HG03135 (cell line): ENCODE measurements around the gene ZNF705A.
"Not testable (repeated sequence)": the region's sequence is repeated elsewhere in the genome, so short reads cannot be mapped to it uniquely, and the experiment has no call there.

Source experiments
- ATAC-seq: cut with Tn5 transposase; IDR thresholded peaks from one replicate; pipeline ENCODE4 v1.9.1; 2021; ENCODE audit warnings: mild to moderate bottlenecking, moderate library complexity; ENCODE audit not compliant: unreplicated experiment

The ZNF705A gene

DNA sequence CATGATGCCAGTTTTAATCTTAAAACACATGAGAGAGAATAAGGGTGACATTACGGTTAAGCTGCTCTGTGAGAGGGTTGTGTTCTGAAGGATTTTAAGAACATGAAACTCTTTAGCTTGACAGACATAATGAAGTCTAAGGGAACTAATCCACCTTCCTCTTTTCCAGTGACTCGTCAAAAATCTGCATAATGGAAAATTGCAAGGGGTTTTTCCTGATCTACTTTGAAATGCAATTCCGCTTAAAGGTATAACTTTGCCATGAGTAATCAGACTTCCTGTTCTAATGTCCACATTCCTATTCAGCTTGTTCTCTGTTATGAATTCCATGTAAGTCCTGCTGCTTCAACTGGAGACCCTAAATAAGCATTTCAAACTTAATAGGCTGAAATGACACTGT, at the start of gene ZNF705A:
Gene ZNF705A (plus strand): TSS at position 171 of the 400 bp plus-strand sequence. CDS start 15,611 bp downstream, outside the sequence.
- no peak for ATAC-seq

DNA sequence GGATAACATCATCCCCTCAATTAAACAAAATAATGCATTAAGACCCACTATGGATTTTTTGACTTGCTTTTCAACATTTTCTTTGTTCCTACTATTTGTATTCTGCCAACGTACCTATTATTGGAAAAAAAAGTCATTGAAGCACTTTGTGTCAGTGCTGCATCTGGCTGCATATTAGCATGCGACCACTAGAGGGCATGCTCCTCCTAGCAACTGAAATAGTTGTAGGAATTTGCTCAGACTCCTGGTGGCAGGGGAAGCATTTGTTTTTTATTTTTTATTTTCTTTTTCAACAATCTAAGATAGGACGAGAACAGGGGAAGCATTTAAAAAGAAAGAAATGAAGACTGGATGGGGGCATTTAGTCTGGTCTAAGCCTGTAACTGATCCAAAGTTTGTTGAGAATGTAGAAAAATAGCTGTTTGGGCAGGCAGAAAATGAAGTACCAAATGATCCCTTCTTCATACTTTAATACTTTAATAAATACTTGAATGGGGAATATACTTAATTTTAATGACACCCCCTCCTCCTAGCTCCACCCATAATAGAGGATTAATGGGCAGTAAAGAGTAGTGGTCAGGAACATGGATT, 47.9 kb upstream of the ZNF705A start:
- no peak for ATAC-seq

DNA sequence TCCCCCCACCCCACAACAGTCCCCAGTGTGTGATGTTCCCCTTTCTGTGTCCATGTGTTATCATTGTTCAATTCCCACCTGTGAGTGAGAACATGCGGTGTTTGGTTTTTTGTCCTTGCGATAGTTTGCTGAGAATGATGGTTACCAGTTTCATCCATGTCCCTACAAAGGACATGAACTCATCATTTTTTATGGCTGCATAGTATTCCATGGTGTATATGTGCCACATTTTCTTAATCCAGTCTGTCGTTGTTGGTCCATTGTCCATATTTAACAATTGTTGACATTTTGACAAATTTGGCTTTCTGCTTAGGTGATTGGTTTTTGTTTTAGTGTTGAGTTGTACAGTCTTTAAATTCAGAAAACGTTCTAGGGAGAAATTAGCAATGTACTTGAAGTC, 43.7 kb upstream of the ZNF705A start:
- ATAC-seq = not testable (repeated sequence)

DNA sequence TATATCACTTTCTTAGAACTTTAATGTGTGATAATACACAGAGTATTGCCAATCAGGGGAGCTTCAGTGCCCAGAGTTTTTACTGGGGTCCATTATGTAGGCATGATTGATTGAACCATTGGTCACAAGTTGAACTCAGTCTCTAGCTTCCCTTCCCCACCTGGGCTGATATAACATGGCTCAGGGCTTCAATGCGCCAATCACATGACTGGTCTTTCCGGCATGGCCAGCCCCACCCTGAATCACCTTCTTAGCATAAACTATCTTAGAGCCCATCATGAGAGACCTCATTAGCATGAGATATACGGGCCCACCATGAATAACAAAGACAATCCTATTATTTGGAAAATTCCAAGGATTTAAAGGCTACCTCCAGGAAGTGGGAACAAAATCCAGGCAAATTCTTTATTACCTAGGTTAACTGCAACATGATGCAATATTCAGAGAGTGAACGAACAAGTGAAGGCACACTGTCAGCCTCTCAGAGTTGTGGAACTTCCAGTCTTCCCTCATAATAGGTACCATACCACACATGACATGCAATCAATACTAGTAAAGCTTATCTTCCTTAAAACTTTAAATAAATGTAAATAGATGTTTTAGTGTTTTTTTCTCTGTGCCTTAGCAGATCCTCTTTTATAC, 36.6 kb upstream of the ZNF705A start:
- no peak for ATAC-seq

DNA sequence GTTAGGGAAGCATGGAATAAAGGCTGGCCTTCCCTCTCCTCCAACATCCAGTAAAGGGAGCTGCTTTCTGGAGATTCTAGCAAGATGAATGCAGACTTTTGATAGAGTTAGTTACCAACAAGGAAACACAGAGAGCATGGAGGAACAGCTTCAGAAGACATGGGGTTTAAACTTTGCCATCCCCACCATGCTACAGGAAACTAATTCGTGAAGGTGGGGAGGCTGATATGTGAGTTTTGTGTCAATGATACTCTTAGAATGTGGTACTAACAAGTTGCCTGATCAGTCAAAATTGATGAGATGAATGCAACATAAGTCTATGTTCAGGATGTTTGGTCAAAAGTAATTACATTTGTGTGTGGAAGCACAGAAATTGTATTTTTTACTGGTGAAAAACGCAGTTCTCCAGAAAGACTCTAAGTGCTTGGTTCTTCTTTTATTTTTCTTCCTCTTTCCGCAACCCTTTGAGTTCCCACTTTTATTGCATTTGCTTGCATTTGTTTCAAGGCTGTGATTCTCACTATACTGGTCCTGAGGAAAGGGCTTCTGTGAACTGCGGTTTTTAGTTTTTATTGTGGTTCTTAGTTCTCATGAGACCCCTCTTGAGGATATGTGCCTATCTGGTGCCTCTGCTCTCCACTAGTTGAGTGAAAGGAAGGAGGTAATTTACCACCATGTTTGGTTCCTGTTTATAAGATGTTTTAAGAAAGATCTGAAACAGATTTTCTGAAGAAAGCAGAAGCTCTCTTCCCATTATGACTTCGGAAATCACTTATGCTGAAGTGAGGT, 33.5 kb upstream of the ZNF705A start, which contains the start of gene CLEC4A:
Gene CLEC4A (plus strand): TSS at position 494 of the 789 bp plus-strand sequence. CDS start 262 bp downstream, at position 756.
- ATAC-seq = no peak

DNA sequence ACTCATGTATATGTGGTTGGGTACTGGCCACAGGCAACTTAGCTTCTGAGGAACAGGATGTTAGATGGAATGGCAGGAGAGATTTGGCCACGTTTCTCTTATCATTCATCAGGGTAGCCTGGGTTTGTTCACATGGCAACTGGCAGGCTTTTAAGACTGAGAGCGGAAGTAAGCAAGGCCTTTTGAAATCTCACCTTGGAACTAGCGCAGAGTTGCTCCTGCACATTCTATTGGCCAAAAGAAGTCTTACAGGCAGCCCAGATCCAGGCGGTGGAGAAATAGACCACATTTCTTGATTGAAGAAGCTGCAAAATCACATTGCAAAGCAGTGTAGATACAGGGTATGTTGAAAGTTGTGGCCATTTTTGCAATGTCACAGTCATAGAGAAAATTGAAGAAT, 29.7 kb upstream of the ZNF705A start:
- ATAC-seq = no peak

DNA sequence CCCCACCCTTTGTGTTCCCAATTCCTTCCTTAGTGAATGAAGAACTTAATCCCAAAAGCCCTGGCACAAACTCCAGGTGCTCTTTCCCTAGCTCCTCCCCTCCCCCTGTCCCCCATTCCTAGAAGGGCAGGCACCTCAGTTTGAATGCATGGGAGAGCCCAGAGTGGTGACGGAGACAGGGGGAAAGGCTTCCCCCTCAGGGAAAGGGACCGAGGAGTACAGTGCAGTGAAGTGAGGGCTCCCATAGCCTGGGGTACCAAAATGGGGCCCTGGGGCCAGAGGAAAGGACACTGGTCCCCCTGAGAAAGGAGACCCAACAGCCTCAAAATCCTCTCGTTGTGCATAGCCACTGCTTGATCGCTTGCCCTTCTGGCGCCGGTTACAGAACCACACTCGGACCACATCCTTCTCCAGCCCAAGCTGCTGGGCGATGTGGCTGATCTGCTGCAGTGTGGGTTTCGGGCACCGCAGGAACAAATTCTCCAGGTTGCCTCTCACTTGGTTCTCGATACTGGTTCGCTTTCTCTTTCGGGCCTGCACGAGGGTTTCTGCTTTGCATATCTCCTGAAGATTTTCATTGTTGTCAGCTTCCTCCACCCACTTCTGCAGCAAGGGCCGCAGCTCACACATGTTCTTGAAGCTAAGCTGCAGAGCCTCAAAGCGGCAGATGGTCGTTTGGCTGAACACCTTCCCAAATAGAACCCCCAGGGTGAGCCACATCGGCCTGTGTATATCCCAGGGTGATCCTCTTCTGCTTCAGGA, 23.0 kb upstream of the ZNF705A start:
- not testable (repeated sequence) for ATAC-seq

DNA sequence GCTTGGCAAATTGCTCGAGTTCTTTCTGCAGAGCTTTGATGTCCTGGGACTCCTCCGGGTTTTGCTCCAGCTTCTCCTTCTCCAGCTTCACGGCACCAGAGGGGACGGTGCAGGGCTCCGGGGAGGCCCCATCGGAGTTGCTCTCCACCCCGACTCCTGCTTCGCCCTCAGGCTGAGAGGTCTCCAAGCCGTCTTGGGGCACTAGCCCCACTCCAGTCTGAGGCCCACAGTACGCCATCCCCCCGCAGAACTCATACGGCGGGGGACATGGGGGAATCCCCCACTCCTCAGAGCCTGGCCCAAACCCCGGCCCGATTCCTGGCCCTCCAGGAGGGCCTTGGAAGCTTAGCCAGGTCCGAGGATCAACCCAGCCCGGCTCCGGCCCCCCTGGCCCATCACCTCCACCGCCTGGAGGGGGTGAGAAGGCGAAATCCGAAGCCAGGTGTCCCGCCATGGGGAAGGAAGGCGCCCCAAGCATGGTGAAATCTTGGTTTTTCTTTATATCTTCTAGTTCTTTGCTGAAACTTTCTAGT, 22.4 kb upstream of the ZNF705A start:
- ATAC-seq = not testable (repeated sequence)

DNA sequence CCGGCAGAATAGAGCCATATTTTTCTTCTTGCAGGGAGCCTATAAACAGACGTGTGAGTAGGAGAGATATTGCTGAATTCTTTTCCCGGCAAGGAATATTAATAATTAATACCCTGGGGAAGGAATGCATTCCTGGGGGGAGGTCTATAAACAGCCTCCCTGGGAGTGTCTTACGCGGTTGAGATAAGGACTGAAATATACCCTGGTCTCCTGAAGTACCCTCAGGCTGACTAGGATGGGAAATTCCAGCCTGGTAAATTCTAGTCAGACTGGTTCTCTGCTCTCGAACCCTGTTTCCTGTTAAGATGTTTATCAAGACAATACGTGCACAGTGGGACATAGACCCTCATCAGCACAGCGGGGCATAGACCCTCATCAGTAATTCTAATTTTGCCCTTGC, 15.2 kb upstream of the ZNF705A start:
- not testable (repeated sequence) for ATAC-seq

DNA sequence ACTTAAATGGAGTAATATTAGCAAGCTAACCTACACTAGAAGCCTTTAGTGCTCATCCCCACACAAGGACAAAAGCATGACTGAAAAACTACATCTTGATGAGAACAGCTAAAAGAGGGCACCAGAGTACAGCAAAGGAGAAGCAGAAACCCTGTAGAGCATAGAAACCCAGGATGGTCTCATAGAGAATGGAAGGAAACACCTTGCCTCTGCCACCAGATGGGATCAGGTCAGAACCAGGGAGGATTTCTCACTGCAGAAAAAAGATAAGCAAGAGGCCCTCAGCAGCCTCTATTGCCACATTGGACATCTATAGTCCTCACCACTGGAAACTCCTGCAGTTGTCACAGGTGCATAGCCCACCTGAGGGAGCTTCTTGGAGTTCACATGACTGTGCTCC, 13.6 kb upstream of the ZNF705A start:
- ATAC-seq = no peak

DNA sequence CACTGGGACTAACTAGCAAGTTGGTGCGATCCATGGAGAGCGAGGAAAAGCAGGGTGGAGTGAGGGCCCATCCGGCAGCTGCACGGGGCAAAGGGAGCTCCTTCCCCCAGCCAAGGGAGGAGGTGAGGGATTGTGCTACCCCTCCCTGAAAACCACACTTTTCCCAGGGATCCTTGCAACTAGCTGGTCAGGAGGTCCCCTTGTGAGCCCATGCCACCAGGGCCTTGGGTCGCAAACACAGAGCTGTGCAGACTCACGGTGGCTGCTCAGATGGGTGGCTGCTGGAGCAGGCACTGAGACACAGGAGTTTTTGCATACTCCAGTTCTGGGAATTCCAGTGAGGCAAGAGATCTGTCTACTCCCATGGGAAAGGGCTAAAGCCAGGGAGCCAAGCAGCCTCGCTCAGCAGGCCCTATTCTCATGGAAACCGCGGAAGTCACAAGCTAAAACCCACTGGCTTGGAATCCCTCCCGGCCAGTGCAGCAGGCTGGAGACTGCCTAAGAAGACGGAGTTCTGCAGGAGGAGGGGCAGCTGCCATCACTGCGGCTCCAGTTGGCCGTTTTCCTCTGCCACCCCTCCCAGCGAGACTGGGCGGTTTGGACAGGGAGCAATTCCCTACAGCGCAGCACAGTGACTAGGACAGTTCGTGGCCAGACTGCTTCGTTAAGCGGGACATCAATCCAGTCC, 10.9 kb upstream of the ZNF705A start:
- ATAC-seq = no peak

DNA sequence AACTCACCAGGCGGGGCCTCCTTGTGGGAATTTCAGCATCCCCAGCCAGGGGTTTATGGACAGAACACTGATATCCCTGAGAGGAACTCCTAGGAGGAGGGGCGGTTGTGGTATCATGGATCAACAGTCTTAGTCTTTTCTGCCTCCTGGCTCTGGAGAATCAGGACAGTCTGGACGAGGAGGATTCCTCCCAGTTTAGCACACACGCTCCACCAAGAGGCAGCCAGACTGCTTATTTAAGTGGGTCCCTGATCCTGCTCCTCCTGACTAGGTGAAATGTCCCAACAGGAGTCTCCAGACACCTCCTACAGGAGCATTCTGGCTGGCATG, 10.4 kb upstream of the ZNF705A start:
- no peak for ATAC-seq

DNA sequence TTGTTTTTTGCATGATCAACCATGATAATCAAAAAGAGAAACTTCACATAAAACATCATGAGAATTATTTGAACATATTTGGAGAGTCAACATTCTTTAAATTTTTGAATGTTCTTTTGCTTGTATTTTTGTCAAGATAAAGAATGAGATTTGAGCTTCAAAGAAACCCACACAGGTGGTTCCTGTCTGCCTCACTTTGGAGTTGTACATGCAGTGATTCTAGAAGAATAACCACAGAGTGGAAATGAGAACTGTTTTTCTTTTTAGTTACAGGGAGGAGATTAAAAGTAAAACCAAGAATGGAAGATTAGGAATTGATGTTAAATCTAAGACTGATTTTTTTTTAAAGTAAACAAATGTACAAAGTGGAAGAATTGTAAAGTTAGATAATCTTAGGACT, 2.3 kb upstream of the ZNF705A start:
- no peak for ATAC-seq

DNA sequence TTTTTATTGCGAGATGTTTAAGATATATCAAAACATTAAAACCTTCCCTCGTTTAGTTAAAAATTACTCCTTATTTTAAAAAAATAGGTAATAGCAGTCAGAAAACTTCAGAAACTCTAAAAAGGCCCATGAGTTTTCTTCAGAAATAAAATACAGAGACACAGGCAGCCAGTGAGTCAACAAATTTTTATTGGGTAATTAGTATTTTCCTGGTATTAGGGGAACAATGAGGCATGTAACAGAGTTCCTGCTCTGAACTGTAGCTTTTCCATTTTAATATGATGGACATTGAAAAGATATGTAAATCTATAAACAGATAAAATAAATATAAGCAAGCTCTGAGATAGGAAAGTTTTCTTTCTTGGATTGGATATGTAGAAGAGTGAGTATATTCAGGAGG, 399 bp upstream of the ZNF705A start:
- no peak for ATAC-seq

DNA sequence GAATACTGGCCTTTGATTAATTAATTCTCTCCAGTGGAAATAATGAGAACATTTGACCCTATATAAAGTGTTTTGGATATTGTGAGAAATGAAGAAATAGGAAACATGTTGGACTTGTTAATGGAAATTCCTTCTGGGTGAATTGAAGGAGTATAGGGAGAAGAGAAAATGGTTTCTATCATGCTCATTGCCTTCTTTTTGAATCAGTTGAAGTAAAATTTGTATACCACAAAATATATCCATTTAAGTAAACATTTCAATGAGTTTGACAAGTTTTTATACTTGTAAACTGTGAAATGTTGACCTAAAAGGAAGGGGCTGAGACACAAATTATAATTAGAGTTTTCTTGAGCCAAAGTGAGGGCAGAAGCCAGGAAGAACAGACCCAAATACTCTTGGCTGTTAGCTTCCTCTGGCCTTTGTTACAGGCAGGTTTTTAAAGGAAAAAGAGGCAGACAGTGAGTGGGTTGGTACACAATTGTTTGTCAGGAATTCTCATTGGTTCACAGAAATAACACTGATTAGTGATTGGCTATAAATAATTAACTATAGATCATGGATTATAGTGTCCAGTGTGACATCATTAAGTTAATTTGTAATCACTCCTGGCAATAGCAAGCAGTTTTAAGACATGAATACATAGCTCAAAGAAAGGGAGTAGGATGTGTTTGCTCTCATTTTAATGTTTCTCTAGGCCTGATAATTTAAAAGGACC, 826 bp downstream of the ZNF705A start:
- no peak for ATAC-seq

DNA sequence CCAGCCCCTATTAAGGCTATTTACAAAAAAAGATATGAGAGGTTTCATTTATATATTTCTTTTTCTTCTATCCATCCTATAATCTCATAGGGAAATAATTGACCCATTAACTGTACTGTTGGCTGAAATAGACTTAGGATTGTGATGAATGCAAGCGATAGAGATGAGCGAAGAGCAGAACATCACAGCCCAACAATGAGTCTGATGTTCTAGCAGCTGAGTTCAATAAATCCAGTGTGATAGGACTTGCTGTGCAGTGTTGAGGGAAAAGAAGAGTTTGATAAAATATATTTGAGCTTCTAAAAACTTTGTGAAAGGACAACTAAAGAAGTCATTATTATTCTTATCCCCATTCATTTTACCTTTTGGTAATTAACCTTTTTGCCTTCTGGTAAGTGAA, 16.1 kb downstream of the ZNF705A start:
- not testable (repeated sequence) for ATAC-seq

DNA sequence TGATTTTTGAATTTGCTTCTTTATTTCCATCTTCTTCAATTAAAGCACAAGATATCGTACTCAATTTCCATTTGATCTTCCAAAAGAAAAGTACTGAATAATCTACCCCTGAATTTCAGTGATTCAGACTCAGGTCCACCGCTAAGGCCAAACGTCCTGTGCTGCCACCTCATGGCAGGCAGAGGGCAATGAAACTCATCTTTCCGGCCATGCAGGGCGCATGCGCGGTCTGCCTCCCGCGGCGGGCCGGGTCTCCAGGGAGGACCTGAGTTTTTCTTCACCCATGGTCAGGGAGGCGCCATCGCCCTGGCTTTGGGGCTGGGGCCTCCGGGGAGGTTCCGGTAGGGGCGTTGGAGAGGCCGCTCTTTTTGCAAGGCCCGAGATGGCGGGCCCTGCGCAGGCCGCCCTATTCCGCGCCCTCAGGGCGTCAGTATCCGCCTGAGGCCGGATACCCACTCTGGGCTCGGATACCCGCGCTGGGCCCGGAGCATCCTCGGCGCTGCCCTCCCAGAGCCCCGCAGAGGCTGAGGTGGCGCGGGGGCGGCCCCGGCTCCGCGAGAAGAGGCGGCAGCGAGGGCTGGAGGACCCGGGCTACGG, 23.3 kb downstream of the ZNF705A start:
- ATAC-seq = not testable (repeated sequence)

DNA sequence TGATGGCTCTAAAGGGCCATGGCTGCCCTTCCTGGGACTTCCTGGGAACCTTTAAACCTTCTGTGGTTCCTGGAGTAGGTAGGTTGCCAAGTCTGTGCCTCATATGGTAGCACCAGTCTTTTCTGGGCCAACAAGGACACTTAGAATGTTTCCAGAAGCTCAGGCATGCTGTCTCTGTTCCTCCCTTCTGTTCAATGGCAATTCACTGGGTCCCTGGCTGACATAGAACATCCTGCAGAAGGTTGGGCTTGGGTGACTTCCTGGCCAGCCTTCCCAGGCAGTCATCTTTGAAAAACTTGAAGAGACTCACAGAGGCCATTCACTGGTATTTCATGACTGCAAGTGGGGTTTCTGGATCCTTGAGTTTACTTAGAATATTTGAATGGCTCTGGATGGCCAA, 24.5 kb downstream of the ZNF705A start:
- ATAC-seq = not testable (repeated sequence)

DNA sequence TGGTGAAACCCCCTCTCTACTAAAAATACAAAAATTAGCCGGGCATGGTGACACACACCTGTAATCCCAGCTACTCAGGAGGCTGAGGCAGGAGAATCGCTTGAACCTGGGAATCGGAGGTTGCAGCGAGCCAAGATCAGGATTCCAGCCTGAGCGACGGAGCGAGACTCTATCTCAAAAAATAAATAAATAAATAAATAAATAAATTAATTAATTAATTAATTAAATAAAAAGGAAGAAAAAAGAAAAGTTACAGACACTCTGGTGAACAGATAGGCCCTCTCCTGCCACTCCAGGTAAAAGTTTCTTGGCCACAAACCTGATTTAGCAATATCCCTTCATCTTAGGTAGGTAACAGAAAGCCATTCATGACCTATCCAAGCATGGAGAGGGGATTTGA, 26.1 kb downstream of the ZNF705A start:
- not testable (repeated sequence) for ATAC-seq
